Measurements from ENCODE around the gene PLEKHJ1.

The PLEKHJ1 gene

DNA sequence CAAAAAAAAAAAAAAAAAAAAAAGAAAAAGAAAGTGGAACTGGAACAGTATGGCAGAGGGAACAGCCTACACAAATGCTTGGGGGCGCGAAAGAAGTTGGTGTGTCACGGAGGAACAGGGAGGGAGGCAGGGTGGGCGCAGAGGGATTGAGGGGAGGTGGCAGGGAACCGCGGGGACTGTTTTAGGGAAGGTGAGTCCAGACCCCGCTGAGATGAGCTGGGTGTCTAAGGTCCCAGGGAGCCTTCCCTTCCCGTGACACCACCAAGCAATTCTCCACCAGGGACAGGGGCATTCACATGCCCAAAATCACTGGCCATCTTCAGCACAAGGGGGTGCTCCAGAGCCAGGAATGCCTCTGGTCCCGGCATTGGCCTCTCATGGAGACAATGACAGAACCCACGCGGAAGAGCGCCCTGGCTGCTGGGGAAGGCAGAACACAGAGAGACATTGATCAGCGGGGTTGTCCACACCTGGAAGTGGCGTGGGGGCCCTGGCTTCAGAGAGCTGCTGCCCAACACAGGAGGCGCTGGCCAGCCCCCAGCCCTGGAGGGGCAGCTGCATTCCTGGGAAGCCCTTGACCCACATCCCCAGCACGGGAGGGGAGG, 38.9 kb upstream of the PLEKHJ1 start:
- Mint-ChIP-seq H3K27ac (peak overlapping the region; percentile 8 to 99), H3K36me3 (ENCODE audit: insufficient read depth) (peaks cover 93% of the 10 kb centered on the region), H3K9me3 (no peaks in the 10 kb centered on the region), H3K27me3 (no peaks in the 10 kb centered on the region), H3K4me3 (peak overlapping the region in 1 of 2 donors; percentile 95), H3K4me1 (ENCODE audit: low read depth in 2 of 2) (peaks cover 25 to 31% of the 10 kb centered on the region in 2 donors)
- ATAC-seq (replicated peaks) (no peak), DNase-seq (no peak)

DNA sequence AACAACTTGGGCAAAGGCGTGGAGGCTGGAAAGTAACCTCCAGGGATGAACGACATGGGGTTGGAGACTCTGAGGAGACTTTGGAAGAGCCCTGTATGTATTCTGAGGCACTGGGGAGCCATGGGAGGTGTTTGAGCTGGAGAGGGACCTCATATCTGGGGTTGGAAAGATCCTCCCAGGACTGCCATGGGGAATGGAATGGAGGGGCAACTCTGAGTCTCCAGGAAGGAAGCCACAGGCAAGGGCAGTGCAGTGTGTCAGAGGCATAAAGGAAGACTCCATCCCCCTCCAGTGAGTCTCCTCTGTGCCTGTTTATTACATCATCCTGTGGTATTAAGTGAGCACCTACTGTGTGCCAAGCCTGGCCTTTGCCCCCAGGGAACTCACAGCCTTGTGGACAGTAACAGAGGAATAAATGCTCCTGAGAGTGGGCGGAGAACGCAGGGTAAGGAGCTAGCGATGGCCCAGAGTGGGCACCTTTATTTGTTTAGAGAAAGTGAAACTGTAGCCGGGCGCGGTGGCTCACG, 38.1 kb upstream of the PLEKHJ1 start:
- Mint-ChIP-seq H3K27ac (peak overlapping the region; percentile 95 to 99), H3K4me1 (ENCODE audit: low read depth in 2 of 2) (peaks cover 25 to 31% of the 10 kb centered on the region in 2 donors), H3K27me3 (no peaks in the 10 kb centered on the region), H3K9me3 (no peaks in the 10 kb centered on the region), H3K36me3 (ENCODE audit: insufficient read depth) (peaks cover 96% of the 10 kb centered on the region), H3K4me3 (peak overlapping the region; percentile 95)
- ATAC-seq (replicated peaks), result no peak
- DNase-seq, result no peak

DNA sequence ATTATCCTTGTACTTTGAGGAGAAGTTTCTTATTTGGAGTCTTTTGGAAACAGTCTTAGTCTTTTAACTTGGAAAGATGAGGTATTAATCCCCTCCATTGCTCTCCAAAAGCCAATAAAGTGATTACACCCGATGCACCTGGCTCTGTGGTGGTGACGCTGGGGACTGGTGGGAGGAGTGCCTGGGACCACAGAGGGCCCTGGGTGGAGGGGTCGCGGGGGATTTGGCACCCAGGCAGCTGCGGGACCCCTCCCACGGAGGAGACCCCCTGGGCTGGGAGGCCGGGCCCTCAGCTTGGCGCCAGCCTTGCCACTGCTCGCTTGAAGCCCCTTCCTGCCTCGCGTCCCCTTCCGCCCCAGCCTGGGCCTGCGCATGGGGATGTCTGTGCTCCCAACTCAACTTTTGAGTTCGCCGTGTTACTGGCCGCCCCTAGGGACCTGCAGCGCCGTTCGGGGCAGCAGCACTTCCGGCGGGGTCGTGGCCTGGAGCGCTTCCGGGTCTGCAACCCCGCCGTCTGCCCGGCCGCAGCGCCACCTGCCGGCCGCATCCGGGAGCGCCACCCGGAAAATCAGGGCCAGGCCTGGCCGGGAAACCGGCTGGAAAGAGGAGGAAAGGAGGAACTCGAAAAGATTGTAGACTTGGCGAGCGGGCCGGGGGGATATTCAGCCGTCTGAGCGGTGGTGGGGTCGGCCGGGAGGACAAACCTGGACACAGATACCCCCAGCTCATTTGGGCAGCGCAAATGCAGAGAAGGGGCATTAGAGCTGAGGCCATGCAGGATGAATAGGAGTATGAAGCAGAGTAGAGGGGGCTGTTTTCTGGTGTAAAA, 37.4 kb upstream of the PLEKHJ1 start:
- ATAC-seq (replicated peaks) (peak; percentile 48), DNase-seq (peak; percentile 77 to 80 (median 77))
- H3K4me3 Mint-ChIP-seq, result peak overlapping the region; percentile 95
- H3K9me3 Mint-ChIP-seq, result no peaks in the 10 kb centered on the region
- H3K27ac Mint-ChIP-seq, result peak overlapping the region; percentile 95 to 99
- H3K4me1 Mint-ChIP-seq (ENCODE audit: low read depth in 2 of 2), result peaks cover 25 to 31% of the 10 kb centered on the region in 2 donors
- H3K36me3 Mint-ChIP-seq (ENCODE audit: insufficient read depth), result peaks cover 96% of the 10 kb centered on the region
- H3K27me3 Mint-ChIP-seq, result no peaks in the 10 kb centered on the region

DNA sequence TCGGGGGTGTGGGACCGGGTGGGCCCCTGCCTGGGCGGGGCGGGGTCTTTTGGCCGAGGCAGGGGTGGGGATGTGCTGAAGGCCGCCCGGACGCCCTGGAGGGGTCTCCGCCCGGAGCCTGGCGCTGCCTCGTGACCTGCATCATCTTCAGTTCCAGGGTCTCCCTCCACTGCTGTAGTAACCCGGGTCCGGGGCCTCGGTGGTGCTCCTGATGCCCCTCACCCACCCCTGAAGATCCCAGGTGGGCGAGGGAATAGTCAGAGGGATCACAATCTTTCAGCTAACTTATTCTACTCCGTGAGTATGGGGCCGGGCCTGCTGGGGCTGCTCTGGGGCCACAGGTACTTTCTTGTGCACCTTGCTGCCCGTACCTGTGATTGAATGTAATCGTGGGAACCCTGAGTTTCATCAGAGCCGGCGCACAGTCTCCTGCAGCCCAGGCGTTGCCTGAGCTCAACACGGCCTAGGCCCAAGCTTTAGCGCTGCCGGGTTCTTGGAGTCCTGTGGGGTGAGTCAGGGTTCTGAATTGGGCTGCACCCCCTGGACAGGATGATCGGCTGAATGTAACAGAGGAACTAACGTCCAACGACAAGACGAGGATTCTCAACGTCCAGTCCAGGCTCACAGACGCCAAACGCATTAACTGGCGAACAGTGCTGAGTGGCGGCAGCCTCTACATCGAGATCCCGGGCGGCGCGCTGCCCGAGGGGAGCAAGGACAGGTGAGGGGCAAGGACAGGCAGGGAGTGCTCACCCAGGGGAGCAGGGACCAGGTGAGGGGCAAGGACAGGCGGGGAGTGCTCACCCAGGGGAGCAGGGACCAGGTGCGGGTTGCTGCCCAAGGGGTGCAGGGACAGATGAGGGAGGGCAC, 35.3 kb upstream of the PLEKHJ1 start:
- Mint-ChIP-seq H3K36me3 (ENCODE audit: insufficient read depth) (peaks cover 77% of the 10 kb centered on the region), H3K27ac (peak overlapping the region; percentile 95 to 99), H3K9me3 (no peaks in the 10 kb centered on the region), H3K4me1 (ENCODE audit: low read depth in 2 of 2) (peaks cover 24 to 28% of the 10 kb centered on the region in 2 donors), H3K27me3 (no peaks in the 10 kb centered on the region), H3K4me3 (peak overlapping the region; percentile 95)
- DNase-seq, result no peak
- no peak for ATAC-seq (replicated peaks)

DNA sequence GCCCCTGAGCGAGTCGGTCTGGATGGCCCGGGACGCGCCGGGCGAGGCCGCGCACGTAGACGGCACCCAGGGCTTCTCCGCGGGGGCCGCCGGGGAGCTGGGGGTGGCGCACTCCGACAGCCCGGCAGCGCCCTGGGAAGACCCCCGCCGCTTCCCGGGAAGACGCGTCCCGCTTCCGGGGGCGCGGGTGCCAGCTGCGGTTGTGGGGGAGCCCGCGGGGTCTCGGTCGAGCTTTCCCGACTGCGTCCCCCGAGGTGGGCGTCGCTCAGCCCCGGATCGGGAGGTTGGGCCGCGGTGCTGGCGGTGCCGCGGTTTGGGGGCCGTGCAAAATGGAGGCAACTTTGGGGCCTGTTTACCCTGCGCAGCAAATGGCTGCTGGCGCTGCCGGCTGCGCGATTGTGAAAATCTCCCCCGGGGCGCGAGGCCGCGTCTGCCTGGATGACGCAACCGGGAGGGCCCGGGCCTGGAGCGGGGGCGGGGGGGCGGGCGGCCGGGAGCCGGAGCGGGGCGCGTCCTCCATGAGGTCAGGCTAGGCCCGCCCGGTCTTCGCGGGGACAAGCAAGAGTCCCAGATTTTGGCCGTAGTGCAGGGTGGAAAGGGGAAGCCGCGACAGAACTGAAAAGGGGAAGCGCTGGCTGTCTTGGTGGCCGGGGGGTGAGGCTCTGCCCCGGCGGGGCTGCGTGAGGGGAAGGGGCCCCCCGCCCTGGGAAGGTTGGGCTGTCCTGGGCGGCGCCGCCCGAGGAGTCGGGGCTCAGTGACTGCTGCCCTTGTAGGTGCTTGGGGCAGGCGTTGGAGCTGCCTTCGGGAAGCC, 34.5 kb upstream of the PLEKHJ1 start:
- Mint-ChIP-seq H3K27ac (peak overlapping the region; percentile 95 to 99), H3K36me3 (ENCODE audit: insufficient read depth) (peaks cover 71% of the 10 kb centered on the region), H3K4me1 (ENCODE audit: low read depth in 2 of 2) (peaks cover 27 to 28% of the 10 kb centered on the region in 2 donors), H3K9me3 (no peaks in the 10 kb centered on the region), H3K4me3 (peak overlapping the region; percentile 95), H3K27me3 (no peaks in the 10 kb centered on the region)
- peak; percentile 57 to 61 (median 60) for DNase-seq
- peak; percentile 30 for ATAC-seq (replicated peaks)

DNA sequence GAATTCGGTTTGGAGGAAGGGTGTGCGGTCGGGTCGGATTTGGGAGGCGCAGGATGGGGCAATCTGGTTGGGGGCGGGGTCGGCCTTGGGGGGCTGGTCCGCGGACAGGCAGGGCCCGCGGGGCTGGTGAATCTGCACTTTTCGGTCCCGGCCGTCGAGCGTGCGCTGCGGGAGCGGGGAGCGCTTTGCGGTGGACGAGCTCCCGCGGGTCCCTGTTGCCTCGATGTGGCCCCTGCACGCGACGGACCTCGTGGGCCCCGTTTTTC, 34.0 kb upstream of the PLEKHJ1 start:
- Mint-ChIP-seq H3K4me1 (ENCODE audit: low read depth in 2 of 2) (peaks cover 26 to 27% of the 10 kb centered on the region in 2 donors), H3K27ac (peak overlapping the region; percentile 95 to 99), H3K27me3 (no peaks in the 10 kb centered on the region), H3K9me3 (no peaks in the 10 kb centered on the region), H3K4me3 (peak overlapping the region; percentile 95), H3K36me3 (ENCODE audit: insufficient read depth) (peaks cover 66% of the 10 kb centered on the region)
- ATAC-seq (replicated peaks), result no peak
- DNase-seq, result no peak

DNA sequence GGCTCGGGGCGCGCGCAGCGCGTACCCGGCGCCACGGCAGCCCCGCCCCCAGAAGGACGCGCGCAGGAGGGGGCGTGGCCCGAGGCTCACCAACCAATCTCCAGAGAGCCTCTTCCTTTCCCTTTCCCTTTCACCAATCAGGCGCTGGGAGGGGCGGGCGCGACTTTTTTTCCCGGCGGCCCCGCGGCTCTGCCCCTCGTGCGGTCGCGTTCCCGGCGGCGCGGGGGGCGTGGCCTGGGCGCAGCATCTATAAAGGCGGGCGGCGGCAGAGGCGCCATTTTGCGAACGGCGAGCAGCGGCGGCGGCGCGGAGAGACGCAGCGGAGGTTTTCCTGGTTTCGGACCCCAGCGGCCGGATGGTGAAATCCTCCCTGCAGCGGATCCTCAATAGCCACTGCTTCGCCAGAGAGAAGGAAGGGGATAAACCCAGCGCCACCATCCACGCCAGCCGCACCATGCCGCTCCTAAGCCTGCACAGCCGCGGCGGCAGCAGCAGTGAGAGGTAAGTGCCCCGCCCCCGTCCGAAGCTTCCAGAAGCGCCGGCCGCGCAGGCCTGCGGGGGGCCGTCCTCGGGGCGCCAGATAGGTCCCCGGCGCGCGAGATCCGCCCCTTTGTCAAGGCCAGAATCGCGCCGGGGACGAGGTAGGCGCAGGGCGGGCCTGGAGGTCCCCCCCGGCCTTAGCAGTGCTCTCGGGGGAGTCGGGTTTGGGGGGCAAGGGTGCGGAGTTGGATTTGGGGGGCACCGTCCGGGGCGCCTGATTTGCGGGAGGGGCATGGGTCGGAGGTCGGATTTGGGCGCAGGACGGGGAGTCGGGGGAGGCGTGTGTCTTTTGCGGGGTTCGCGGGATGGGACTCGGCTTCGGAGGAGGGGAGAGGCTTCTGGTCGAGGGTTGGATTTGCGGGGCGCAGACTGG, 33.4 kb upstream of the PLEKHJ1 start:
- peak overlapping the region; percentile 95 for H3K4me3 Mint-ChIP-seq
- peaks cover 23 to 25% of the 10 kb centered on the region in 2 donors for H3K4me1 Mint-ChIP-seq (ENCODE audit: low read depth in 2 of 2)
- H3K27me3 Mint-ChIP-seq, result no peaks in the 10 kb centered on the region
- H3K9me3 Mint-ChIP-seq, result no peaks in the 10 kb centered on the region
- peak; percentile 99 for DNase-seq
- H3K27ac Mint-ChIP-seq, result peak overlapping the region; percentile 95 to 99
- ATAC-seq (replicated peaks), result peak; percentile 78
- peaks cover 60% of the 10 kb centered on the region for H3K36me3 Mint-ChIP-seq (ENCODE audit: insufficient read depth)

DNA sequence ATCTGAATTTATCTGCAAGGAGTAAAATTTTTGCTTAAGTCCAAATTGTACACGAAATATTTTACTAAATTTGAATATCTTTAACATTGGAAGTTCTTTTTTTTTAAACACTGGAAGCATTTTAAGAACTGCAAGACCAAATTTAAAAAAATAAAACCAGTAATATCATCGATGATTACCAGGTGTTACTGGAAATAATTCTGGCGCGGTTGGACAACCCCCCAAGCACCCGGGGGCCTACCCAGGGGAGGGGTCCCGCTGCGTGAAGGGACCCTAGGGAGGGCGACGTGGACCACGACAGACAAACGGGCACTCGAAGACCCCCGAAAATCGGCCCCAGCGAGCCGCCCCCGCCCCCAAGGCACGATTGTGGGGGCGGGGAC, 32.7 kb upstream of the PLEKHJ1 start:
- no peak for DNase-seq
- Mint-ChIP-seq H3K27me3 (no peaks in the 10 kb centered on the region), H3K4me3 (peak overlapping the region; percentile 95), H3K36me3 (ENCODE audit: insufficient read depth) (peaks cover 54% of the 10 kb centered on the region), H3K4me1 (ENCODE audit: low read depth in 2 of 2) (peaks cover 17 to 18% of the 10 kb centered on the region in 2 donors), H3K27ac (peak overlapping the region; percentile 95 to 99), H3K9me3 (no peaks in the 10 kb centered on the region)
- no peak for ATAC-seq (replicated peaks)

DNA sequence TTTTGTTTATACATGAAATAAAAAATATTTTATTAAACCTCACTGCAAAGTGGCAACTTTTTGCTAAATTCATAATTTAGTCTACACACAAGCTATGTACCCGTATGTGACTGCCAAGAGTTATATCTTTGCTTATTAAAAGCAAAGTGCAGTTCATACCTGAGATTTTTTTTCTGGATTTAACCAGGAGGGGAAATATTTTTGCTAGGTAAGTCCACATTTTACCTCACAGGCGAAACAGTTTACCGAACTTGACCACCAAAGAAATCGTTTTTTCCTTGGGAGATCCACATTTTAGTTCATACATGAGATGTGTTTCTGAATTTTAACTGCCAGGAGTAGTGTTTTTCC, 32.3 kb upstream of the PLEKHJ1 start:
- Mint-ChIP-seq H3K9me3 (no peaks in the 10 kb centered on the region), H3K36me3 (ENCODE audit: insufficient read depth) (peaks cover 50% of the 10 kb centered on the region), H3K4me3 (peak overlapping the region; percentile 95), H3K27me3 (no peaks in the 10 kb centered on the region), H3K27ac (peak overlapping the region; percentile 95 to 99), H3K4me1 (ENCODE audit: low read depth in 2 of 2) (peaks cover 13 to 16% of the 10 kb centered on the region in 2 donors)
- ATAC-seq (replicated peaks) (no peak), DNase-seq (no peak)

DNA sequence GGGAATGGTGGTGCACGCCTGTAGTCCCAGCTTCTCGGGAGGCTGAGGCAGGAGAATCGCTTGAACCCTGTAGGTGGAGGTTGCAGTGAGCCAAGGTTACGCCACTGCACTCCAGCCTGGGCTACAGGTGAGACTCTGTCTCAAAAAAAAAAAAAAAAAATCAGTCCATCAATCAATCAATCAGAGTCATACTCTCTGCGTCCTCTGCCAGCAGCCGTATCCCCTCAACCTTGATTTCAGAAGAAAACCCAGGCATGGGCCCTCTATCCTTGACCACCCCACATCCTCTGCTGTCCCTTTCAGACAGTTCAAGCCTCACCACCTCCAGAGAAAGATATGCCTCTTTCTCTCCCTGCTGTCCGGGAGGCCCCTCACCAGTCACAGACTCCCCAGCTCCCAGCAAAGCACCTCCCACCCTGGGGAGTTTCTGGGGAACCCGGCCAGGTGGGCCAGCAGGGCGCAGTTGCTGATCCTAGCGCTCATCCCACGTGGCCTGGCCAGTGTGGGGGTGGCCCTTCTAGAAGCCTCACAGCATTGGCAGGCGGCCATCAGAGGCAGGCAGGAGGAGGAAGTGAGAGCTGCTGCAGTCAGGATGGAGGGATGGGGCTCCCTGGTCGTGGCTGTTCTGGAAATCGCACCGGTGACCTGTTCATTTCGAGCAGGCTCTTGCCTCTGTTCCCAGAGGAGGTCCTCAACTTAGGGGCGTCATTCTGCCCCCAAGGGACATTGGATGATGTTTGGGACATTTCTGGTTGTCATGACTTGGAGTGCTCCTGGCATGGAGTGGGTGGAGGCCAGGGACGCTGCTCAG, 30.3 kb upstream of the PLEKHJ1 start:
- no peaks in the 10 kb centered on the region for H3K9me3 Mint-ChIP-seq
- no peak overlapping the region for H3K27ac Mint-ChIP-seq
- DNase-seq (no peak), ATAC-seq (replicated peaks) (no peak)
- H3K4me1 Mint-ChIP-seq (ENCODE audit: low read depth in 2 of 2), result peaks cover 1 to 10% of the 10 kb centered on the region in 2 donors
- H3K27me3 Mint-ChIP-seq, result no peaks in the 10 kb centered on the region
- peak overlapping the region in 1 of 2 donors; percentile 43 for H3K4me3 Mint-ChIP-seq
- H3K36me3 Mint-ChIP-seq (ENCODE audit: insufficient read depth), result peaks cover 29% of the 10 kb centered on the region

DNA sequence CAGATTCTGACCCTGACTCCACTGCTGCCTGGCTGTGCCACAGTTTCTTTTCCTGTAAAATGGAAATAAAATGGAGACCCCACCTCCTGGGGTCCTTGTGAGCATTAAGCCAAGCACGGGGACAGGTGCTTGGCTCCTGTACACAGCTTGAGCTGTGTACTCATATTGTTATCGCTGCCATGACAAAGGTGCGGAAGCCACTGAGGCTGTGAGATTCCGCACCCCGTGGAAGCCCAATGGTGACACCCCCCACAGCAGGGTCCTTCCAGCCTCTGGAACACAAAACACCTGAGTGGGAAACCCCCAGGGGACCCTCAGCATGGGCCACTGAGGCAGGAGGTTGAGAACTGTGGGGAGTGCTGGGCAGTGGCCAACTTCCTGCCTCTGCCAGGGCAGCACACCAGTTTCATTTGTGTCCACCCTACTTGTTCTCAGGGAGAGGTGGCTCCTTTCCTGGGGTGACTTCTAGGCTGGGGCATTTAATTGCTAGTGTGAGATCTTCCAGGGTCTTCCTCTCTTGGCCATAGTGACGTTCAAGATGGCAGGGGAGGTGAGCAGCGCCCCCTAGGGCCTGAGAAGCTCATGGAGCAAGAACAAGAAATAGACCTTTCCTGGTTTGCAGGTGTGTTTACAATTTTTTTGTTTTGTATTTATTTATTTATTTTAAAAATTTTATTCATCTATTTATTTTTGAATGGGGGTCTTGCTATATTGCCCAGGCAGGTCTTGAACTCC, 25.5 kb upstream of the PLEKHJ1 start:
- Mint-ChIP-seq H3K36me3 (ENCODE audit: insufficient read depth) (no peaks in the 10 kb centered on the region), H3K27ac (peak overlapping the region in 1 of 2 donors; percentile 92), H3K4me1 (ENCODE audit: low read depth in 2 of 2) (peaks cover 18 to 24% of the 10 kb centered on the region in 2 donors), H3K9me3 (no peaks in the 10 kb centered on the region), H3K4me3 (peak overlapping the region in 1 of 2 donors; percentile 41), H3K27me3 (no peaks in the 10 kb centered on the region)
- ATAC-seq (replicated peaks) (peak; percentile 18), DNase-seq (peak in 1 of 3 experiments; percentile 49)

Data from effector memory CD8-positive, alpha-beta T cell (primary cell).